ENCODE measurements around the gene OXNAD1.
"Not testable (repeated sequence)": the region's sequence is repeated elsewhere in the genome, so short reads cannot be mapped to it uniquely, and the experiment has no call there.

Gene OXNAD1

DNA sequence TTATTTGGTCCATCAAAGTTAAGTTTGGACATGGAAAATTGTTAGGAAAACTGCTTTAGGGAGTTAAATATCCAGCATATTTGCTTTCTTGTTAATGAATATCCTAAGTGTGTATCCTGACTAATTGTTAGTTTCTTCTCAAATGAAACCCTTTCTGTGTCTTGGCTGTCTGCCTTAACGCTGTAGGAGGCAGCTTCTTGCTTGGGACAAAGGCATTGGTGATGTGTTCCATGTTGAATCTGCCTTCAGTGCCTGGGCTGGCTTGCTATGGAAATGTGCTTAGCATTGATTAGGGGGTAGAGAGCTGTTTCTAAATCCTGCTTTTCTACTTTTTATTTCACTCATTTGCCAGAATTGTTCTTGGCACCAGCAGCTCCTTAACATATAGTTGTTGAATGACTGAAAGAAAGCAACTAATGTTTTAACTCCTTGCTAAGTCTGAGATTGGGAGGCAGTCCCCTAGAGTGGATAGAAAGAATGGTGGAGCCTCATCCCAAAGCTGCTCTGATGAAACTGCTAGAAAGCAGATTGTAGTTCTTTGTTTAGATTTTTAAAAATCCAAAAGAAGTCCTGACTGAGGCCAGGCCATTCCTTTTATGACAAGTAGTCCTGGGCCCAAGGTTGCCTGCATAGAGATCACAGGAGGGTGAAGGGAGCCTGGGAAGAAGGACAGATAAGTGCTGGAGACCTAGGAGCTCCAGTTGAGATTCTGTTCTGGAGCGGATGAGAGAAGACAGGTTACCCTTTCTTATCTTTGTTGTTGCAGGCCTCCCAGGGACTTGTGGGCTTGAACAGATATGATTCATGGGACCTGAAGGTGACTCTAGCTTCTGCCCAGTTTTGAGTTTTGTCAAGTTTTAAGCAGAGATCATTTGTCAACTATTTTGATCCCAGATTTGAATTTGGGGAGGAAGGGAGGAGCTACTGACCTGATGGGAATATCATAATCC, 39.3 kb downstream of the OXNAD1 start:
- no peak for DNase-seq

DNA sequence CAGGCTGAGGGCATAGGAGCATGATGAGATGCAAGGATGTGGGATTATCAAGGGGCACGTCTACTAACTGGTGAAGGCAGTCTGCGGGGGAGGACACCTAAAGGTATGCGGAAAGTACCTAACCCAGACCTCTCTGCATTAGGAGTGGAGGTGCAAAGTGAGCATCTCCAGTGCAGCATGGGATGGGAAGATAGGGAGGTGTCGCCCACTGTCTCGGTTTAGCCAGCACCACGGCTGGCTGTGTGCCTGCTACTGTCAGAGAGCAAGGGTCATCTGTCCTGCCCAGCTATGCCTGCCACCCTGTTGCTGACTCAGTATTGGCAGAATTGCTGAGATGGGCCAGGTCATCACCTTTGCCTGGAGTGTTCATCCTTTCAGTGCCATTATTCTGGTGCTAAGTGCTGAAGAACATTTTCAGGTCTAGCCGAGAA, 40.1 kb downstream of the OXNAD1 start:
- DNase-seq, result no peak

- no peak for DNase-seq
Observed at GRCh38 chr3:16307832-16308531, 43.0 kb downstream of the OXNAD1 start.

- no peak for DNase-seq
Observed at GRCh38 chr3:16308727-16309126, 43.7 kb downstream of the OXNAD1 start.

DNA sequence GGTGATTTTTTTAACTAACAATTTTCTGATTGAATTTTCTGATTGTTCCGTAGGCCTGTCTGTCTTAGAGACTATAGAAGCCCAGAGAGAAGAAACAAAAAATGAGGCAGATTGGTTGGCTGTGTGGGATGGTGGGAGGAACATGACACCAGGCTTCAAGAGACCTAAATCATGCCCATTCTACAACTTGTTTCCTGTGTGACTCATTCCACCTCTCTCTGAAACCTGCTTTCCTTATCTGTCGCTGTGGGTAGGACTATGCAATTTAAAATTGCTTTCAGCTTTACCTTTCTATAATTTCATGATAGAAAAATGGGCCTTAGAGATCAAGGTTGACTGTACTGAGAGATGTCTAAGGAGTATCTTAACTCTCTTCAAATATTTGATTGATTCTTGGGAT, 44.5 kb downstream of the OXNAD1 start:
- DNase-seq, result peak; percentile 47

DNA sequence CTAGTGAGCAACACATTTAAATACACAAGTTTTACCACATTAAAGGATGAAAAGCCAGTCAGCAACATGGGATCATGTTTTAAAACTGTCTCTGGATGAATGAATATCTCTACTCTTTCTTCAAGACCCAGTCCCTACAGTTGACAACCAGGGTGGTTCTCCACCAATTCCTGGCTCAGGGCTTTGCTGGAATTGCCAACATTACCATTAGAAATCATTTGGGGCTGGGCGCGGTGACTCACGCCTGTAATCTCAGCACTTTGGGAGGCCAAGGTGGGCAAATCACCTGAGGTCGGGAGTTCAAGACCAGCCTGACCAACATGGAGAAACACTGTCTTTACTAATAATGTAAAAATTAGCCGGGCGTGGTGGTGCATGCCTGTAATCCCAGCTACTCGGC, 45.5 kb downstream of the OXNAD1 start:
- DNase-seq, result not testable (repeated sequence)

DNA sequence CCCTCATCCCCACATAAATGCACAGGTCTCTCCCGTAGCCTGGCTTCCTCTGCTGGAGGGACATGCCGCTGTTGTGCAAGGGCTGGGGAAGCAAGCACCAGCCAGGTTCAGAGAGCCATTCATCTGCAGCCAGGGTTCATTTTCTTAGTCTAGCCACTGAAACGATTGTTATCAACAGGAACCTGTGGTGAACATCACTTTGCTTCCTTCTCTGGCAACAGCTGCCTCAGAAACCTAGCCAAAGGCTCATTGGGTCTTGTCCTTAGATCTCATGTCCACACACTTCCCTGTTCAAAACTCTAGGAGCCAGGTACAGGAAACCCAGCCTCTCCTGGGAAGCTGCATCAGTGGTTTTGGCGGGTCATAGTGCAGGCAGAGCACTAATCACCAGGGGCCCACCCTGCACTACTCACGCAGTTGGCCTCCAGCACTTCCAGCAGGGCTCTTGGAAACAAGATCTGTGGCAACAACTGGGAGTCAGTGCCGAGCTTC, 47.0 kb downstream of the OXNAD1 start:
- DNase-seq, result no peak

GRCh38 chr3:16313886-16314645, 49.1 kb downstream of the OXNAD1 start:
- DNase-seq, result no peak

DNA sequence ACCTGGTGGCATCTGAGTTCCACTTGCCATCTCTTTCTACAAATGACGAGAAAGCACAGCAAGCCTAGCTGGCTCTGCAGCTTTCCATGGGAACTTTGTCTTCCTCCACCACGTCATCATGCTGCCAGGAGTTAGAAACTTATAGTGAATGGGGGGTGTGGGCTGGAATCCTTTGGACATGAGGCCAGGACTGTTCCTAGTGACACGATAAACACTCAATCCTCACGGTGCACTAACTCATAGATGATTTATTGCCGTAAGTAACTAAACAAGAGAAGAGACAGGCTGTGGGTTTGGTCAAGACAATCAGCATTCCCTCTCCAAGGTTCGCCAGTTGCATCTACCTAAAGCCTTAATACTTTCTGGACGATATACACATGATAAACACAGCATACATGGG, 50.6 kb downstream of the OXNAD1 start:
- no peak for DNase-seq

- no peak for DNase-seq
Observed at GRCh38 chr3:16316396-16316795, 51.4 kb downstream of the OXNAD1 start.

DNA sequence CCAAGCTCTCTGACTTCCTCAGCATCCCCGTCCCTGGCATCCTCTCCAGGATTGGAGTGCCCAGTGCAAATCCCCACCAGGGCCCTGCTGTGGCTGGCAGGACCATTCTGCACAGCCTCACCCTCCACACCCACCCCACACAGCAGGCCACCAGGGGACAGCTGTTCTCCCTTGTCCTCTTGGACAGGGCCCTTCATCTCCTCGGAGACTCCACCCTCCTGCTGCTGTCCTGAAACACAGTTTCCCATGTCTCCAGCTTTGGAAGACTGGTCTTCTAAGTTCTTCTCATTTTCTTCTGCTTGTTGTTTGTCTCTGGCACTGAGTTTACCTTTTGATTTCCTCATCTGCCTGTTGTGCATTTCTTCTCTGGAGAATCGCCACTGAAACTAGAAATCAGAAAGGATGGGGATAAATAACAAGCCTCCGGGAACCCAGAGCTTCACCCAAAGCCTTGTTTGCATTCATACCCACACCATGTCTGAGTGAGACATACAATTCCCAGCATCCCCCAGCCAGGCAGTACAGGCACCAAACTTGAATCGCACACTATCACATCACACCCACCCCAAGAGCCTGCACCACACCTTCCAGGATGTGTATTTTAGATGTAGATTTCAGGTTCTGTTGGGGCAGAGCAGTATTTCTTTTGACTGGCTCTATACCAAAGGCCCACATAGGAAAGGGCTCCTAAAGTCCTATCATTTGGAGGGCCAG, 52.0 kb downstream of the OXNAD1 start:
- no peak for DNase-seq

GRCh38 chr3:16317561-16317945, 52.5 kb downstream of the OXNAD1 start:
- no peak for DNase-seq

DNA sequence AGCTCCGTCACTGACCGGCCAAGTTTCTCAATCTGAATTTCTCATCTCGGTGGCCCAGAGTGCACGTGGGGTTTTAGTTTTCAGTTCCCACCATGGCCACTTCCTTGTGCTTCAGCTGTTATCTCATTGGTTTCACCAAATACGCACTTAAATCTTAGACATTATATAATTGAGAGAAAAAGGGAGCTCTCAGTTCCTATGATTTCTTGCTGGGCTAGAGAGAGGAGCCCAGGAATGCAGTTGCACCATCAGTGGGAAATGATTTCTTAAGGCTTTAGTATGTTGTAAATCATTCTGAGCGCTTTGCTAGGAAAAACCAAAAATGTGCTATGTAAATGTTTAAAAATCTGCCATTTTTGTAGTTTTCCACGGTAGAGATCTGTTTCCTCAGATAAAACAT, 53.2 kb downstream of the OXNAD1 start:
- DNase-seq, result no peak

GRCh38 chr3:16319307-16319706, 54.3 kb downstream of the OXNAD1 start:
- no peak for DNase-seq

GRCh38 chr3:16319723-16320122, 54.7 kb downstream of the OXNAD1 start:
- no peak for DNase-seq

DNA sequence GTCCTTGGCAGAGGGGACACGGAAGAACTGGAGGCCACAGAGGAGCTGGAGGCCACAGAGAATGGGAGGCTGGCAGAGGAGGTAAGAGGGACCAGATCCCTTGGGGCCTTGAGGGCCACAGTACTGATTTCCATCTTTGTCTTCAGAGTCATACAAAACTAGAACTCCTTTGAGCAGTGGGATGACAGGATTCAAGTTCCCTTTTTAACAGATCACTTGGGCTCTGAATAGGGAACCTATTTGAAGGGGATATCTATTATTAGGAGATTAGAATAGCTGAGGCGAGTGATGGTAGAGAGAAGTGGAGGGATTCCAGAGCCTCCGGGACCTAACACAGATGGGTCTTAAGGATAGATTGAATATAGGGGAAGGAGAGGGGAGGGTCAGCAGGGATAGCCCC, 55.7 kb downstream of the OXNAD1 start:
- no peak for DNase-seq

DNA sequence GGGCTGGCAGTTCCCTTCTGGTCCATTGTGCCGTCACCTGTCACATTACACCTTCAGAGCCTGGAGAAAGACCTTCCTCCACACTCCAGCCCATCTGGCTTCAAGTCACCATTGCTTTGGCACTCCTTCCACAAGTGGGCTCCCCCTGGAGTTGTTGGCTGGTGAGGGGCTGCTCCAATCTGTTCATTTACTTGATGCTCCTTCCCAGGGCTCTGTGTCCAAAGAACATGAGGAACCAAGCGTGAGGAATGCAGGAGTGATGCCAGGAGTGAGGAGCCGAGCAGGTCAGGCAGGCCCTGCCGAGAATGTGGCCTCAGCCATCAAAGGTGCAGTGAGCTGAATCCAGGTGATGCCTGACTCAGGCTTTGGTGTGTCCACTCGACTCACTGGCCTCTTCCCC, 57.2 kb downstream of the OXNAD1 start:
- no peak for DNase-seq

DNA sequence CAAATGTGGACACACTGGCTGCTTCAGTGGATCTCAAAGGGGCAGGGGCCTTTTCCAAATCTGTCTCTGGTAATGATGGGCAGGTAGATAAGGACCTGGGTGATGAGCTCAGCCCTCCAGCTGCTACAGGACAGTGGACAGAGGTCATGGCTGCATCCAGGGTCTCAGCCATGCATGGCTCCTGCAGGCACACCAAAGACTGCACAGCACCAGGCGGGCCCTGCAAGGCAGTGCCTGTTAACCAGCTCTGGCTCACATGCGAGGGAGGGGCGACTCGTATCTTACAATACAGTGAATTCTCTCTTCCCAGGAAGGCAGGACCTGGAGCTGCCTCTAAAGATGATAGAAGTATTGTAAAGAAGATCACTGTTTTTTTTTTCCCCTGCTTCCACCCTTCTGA, 58.7 kb downstream of the OXNAD1 start:
- no peak for DNase-seq

DNA sequence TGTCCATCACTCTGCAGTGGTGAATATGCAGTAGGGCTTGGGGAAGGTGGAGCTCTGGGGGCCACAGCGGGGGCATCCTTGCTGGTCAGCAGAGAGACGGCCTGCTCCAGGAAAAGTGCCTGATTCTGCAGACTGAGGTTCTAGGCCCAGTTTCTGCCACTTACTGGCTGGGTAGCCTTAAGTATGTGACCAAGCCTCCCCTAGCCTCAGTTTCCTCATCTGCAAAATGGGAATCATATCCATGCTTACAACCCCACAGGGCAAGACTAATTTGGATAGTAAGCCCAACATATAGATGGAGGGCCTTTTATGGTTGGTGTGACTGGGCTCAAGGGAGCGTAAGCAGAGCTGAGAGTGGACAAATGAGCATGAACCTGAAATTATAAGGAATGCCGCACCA, 60.8 kb downstream of the OXNAD1 start:
- no peak for DNase-seq

DNA sequence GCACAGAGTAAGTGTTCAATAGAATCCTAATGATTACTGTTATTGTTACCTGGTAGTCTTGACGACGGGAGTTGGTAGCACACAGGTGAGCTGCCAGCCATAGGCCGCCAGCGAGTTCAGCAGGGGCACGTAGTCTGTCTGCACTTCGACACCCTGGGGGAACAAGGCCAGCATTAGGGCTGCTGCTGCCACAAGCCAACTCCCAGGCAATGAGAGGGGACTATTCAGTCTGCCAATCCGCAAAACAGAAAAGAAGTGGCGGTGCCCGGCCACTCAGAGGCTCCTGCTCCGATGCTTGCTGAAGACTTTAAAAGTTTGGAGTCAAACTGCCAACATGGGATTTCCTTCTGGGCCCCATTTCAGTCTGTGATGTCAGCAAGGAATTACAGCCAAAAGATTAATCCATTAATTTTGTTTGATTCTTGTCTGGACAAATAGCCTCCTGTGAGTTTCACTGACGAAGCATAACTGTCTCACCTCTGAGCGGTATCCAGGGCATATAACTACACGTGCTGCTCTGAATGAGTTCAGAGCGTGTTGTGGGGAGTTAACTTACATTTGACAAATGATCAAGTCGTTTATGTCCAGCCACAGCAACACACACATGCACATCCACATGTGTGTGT, 61.8 kb downstream of the OXNAD1 start:
- DNase-seq, result no peak

GRCh38 chr3:16328124-16328523, 63.1 kb downstream of the OXNAD1 start:
- no peak for DNase-seq

Data from HCEC 1CT (cell line).